Neuronal stem cell (in vitro differentiated cells): ENCODE data around the gene DGLUCY.

Experiments
- DNase-seq: peaks from one replicate; pipeline ENCODE4 v3.0.0-alpha.2; 2013; ENCODE audit warnings: low spot score
- H2AFZ ChIP-seq: one replicate; pipeline ENCODE4 v1.6.1; 2013; ENCODE audit warnings: mild to moderate bottlenecking, low read length, inconsistent platforms
- H2AK5ac ChIP-seq: 2 replicates; pipeline ENCODE4 v1.6.1; 2013; ENCODE audit warnings: low read depth, mild to moderate bottlenecking, inconsistent platforms, low read length, moderate library complexity, mixed read lengths
- H2BK120ac ChIP-seq: 2 replicates; pipeline ENCODE4 v1.6.1; 2013; ENCODE audit warnings: low read depth, mild to moderate bottlenecking, inconsistent platforms, low read length, moderate library complexity, mixed read lengths
- H2BK12ac ChIP-seq: one replicate; pipeline ENCODE4 v1.6.1; 2013; ENCODE audit warnings: low read length, inconsistent platforms
- H2BK15ac ChIP-seq: 2 replicates; pipeline ENCODE4 v1.6.1; 2013; ENCODE audit warnings: mild to moderate bottlenecking, low read length, inconsistent platforms, mixed read lengths
- H2BK5ac ChIP-seq: one replicate; pipeline ENCODE4 v1.6.1; 2013; ENCODE audit warnings: inconsistent platforms, mild to moderate bottlenecking, low read length, moderate library complexity
- H3K14ac ChIP-seq: one replicate; pipeline ENCODE4 v1.6.1; 2013; ENCODE audit warnings: low read length, inconsistent platforms
- H3K18ac ChIP-seq: 2 replicates; pipeline ENCODE4 v1.6.1; 2013; ENCODE audit warnings: low read length, inconsistent platforms
- H3K23ac ChIP-seq: 2 replicates; pipeline ENCODE4 v1.6.1; 2013; ENCODE audit warnings: low read depth, mild to moderate bottlenecking, mixed read lengths, low read length, inconsistent platforms; ENCODE audit not compliant: poor library complexity
- H3K27ac ChIP-seq: replicated peaks from 3 replicates; pipeline ENCODE4 v1.5.1; 2013; ENCODE audit warnings: low read length, inconsistent platforms
- H3K27me3 ChIP-seq, 3 experiments: 2 replicates each; pipeline ENCODE4 v1.6.1; 2013; ENCODE audit warnings: low read length in 3 of 3, mild to moderate bottlenecking in 2 of 3, inconsistent platforms in 1 of 3, low read depth in 1 of 3, mixed read lengths in 1 of 3, moderate library complexity in 1 of 3; ENCODE audit not compliant: control insufficient read depth in 3 of 3, insufficient read depth in 3 of 3
- H3K36me3 ChIP-seq, 2 donors: replicated peaks in 1 of 2; 2 replicates each; pipeline ENCODE4 v1.6.1; 2013; ENCODE audit warnings: low read length in 2 of 2; ENCODE audit not compliant: control insufficient read depth in 2 of 2, insufficient read depth in 2 of 2
- H3K4ac ChIP-seq: 2 replicates; pipeline ENCODE4 v1.6.1; 2013; ENCODE audit warnings: inconsistent platforms, mild to moderate bottlenecking, low read length, moderate library complexity
- H3K4me1 ChIP-seq, 2 donors: 1 replicate in 1 of 2; 2 replicates in 1 of 2; pipeline ENCODE4 v1.6.1; 2013; ENCODE audit warnings: low read length in 2 of 2, low read depth in 1 of 2; ENCODE audit not compliant: control insufficient read depth in 2 of 2, insufficient read depth in 1 of 2
- H3K4me2 ChIP-seq: one replicate; pipeline ENCODE4 v1.6.1; 2013; ENCODE audit warnings: mild to moderate bottlenecking, low read length, inconsistent platforms; ENCODE audit not compliant: insufficient read depth, poor library complexity, severe bottlenecking
- H3K4me3 ChIP-seq, 2 donors: 2 replicates each; pipeline ENCODE4 v1.5.1; 2013; ENCODE audit warnings: low read length in 2 of 2, mild to moderate bottlenecking in 2 of 2, inconsistent platforms in 1 of 2, moderate library complexity in 1 of 2
- H3K79me1 ChIP-seq: one replicate; pipeline ENCODE4 v1.6.1; 2013; ENCODE audit warnings: low read depth, mild to moderate bottlenecking, inconsistent platforms, low read length, moderate library complexity
- H3K9ac ChIP-seq: one replicate; pipeline ENCODE4 v1.6.1; 2013; ENCODE audit warnings: mild to moderate bottlenecking, low read depth, low read length, inconsistent platforms; ENCODE audit not compliant: poor library complexity
- H3K9me3 ChIP-seq, 2 donors: replicated peaks in 1 of 2; 2 replicates each; pipeline versions ENCODE3 to v1.6.1; 2013; ENCODE audit warnings: low read length in 2 of 2, mild to moderate bottlenecking in 2 of 2, inconsistent platforms in 1 of 2, low read depth in 1 of 2, mixed read lengths in 1 of 2, moderate library complexity in 1 of 2; ENCODE audit not compliant: control insufficient read depth in 2 of 2, insufficient read depth in 1 of 2
- H4K8ac ChIP-seq: one replicate; pipeline ENCODE4 v1.6.1; 2013; ENCODE audit warnings: low read depth, mild to moderate bottlenecking, inconsistent platforms, low read length, moderate library complexity
- H4K91ac ChIP-seq: one replicate; pipeline ENCODE4 v1.6.1; 2013; ENCODE audit warnings: low read length, low read depth, mild to moderate bottlenecking, inconsistent platforms; ENCODE audit not compliant: poor library complexity
- WGBS, 2 donors: extraction: QIAGEN DNeasy Blood & Tissue Kit; methylation state at CpG; one replicate each; pipeline ENCODE4 v1.1.7; 2013; ENCODE audit warnings: missing lambda C conversion rate in 2 of 2, mixed read lengths in 1 of 2; ENCODE audit not compliant: insufficient read length in 2 of 2, insufficient replicate concordance in 1 of 2; ENCODE audit errors: extremely low coverage in 2 of 2; 5-methylcytosine and 5-hydroxymethylcytosine counted together

Gene DGLUCY

DNA sequence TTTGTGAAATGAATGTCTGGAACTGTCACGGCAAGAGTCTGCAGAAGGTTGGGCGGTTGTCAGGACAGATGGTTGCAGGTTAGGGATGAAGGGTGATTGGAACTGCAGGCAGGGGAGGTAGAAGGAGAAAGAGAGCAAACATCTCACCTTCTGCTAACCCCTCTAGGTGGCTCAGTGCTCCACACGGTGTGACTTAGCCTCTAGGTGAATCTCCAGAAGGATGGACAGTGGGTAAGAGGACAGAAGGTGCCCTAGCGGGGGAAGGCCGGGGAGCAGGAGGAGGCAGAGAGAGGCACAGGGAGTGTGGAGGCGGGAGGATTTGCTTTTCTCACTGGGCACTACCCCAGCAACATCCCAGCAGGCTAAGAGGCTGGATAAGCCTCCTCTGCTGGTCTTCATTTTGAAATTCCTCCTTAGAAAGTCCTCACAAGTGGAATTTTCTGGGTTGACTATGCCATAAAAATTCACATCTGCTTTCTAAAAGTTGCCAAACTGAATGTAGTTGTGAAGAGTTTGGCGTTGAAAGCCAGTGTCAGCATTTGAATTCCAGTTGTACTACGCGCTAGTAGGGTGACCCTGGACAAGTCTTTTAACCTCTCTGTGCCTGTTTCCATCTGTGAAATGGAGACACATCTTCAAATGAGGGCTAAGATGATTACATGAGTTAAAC, 141.3 kb downstream of the DGLUCY start:
- Histone ChIP-seq H2BK12ac (no peak overlapping the region), H3K4me1 (peaks cover 17 to 26% of the 10 kb centered on the region in 2 donors)
- WGBS, 2 donors, result no CpG with 5 or more reads among the region's 9 CpGs

DNA sequence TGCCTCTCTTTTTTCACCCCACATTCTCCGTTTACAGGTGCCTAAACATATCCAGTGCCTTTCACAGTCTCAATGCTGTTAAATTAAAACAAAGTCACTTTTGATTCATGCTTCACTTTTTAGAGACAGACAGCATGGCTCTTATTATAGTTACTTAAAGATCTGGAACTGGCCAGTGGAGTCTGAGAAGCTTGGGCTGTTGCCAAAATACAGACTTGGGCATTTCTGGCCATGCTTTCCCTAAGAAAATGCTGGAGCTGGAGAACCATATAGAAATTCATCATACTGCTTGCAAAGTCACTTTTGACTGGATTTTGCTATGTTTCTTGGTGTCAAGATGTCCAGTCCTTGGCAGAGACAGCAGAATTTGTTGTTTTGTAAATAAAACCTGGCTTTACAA, 142.8 kb downstream of the DGLUCY start:
- no peak for DNase-seq
- Histone ChIP-seq H3K14ac (no peak overlapping the region), H2BK12ac (no peak overlapping the region), H3K4ac (no peak overlapping the region), H3K23ac (no peak overlapping the region), H3K18ac (no peak overlapping the region), H3K36me3 (no peaks in the 10 kb centered on the region), H2BK120ac (no peak overlapping the region), H2AFZ (peak overlapping the region; percentile 54), H4K91ac (no peak overlapping the region), H3K4me3 (no peak overlapping the region), H3K9ac (no peak overlapping the region), H4K8ac (no peak overlapping the region), H3K9me3 (peaks cover 0 to 4% of the 10 kb centered on the region in 2 donors), H2BK15ac (no peak overlapping the region), H3K79me1 (no peaks in the 10 kb centered on the region), H2AK5ac (no peak overlapping the region), H3K4me2 (no peak overlapping the region), H3K4me1 (peaks cover 16 to 20% of the 10 kb centered on the region in 2 donors), H3K27me3 (peaks cover 0 to 35% (median 10%) of the 10 kb centered on the region in 3 experiments), H3K27ac (no peak overlapping the region), H2BK5ac (no peak overlapping the region)
- no CpG with 5 or more reads among the region's 1 CpG for WGBS, 2 donors

More for the DNA sequence above, 141.3 kb downstream of the DGLUCY start:
- H2BK15ac ChIP-seq, result no peak overlapping the region
- H3K18ac ChIP-seq, result peak overlapping the region; percentile 35
- no peak overlapping the region for H2BK120ac ChIP-seq
- H4K91ac ChIP-seq, result no peak overlapping the region
- no peak overlapping the region for H3K23ac ChIP-seq
- no peaks in the 10 kb centered on the region for H3K9me3 ChIP-seq
- no peak overlapping the region for H3K9ac ChIP-seq
- H3K27ac ChIP-seq, result no peak overlapping the region
- H2AK5ac ChIP-seq, result peak overlapping the region; percentile 20
- H3K4me3 ChIP-seq, result no peak overlapping the region
- H4K8ac ChIP-seq, result no peak overlapping the region
- H3K14ac ChIP-seq, result no peak overlapping the region
- H3K36me3 ChIP-seq, result no peaks in the 10 kb centered on the region
- H3K79me1 ChIP-seq, result no peaks in the 10 kb centered on the region
- no peak overlapping the region for H3K4me2 ChIP-seq
- H2AFZ ChIP-seq, result no peak overlapping the region
- no peak overlapping the region for H3K4ac ChIP-seq
- no peak overlapping the region for H2BK5ac ChIP-seq
- peaks cover 0 to 38% (median 10%) of the 10 kb centered on the region in 3 experiments for H3K27me3 ChIP-seq
- no peak for DNase-seq

GRCh38 chr14:91257328-91258010, 143.6 kb downstream of the DGLUCY start:
- peak overlapping the region; percentile 34 for H2BK15ac ChIP-seq
- H2BK12ac ChIP-seq, result no peak overlapping the region
- H2BK5ac ChIP-seq, result no peak overlapping the region
- H3K27ac ChIP-seq, result no peak overlapping the region
- no peak for DNase-seq
- no peak overlapping the region for H3K4ac ChIP-seq
- H2AK5ac ChIP-seq, result no peak overlapping the region
- peaks cover 0 to 4% of the 10 kb centered on the region in 2 donors for H3K9me3 ChIP-seq
- H3K14ac ChIP-seq, result no peak overlapping the region
- H2BK120ac ChIP-seq, result no peak overlapping the region
- H3K4me2 ChIP-seq, result no peak overlapping the region
- H4K8ac ChIP-seq, result no peak overlapping the region
- no peak overlapping the region for H3K9ac ChIP-seq
- peaks cover 16 to 20% of the 10 kb centered on the region in 2 donors for H3K4me1 ChIP-seq
- no peak overlapping the region for H4K91ac ChIP-seq
- peak overlapping the region; percentile 54 for H2AFZ ChIP-seq
- peak overlapping the region; percentile 23 for H3K23ac ChIP-seq
- H3K79me1 ChIP-seq, result no peaks in the 10 kb centered on the region
- H3K18ac ChIP-seq, result peak overlapping the region; percentile 49
- no CpG with 5 or more reads among the region's 8 CpGs for WGBS, 2 donors
- H3K36me3 ChIP-seq, result no peaks in the 10 kb centered on the region
- H3K4me3 ChIP-seq, result no peak overlapping the region
- peaks cover 0 to 31% (median 10%) of the 10 kb centered on the region in 3 experiments for H3K27me3 ChIP-seq

GRCh38 chr14:91258011-91258618, 144.2 kb downstream of the DGLUCY start:
- Histone ChIP-seq H3K23ac (no peak overlapping the region), H4K91ac (no peak overlapping the region), H2AK5ac (no peak overlapping the region), H3K79me1 (no peaks in the 10 kb centered on the region), H2BK120ac (no peak overlapping the region), H2BK5ac (no peak overlapping the region), H3K4me1 (peaks cover 11 to 20% of the 10 kb centered on the region in 2 donors), H3K4me3 (no peak overlapping the region), H2BK12ac (no peak overlapping the region), H3K4me2 (no peak overlapping the region), H3K4ac (no peak overlapping the region), H2AFZ (peak overlapping the region; percentile 54), H3K9me3 (peaks cover 0 to 4% of the 10 kb centered on the region in 2 donors), H3K9ac (no peak overlapping the region), H3K36me3 (no peaks in the 10 kb centered on the region), H3K27ac (no peak overlapping the region), H3K14ac (no peak overlapping the region), H3K27me3 (peaks cover 0 to 30% (median 6%) of the 10 kb centered on the region in 3 experiments), H2BK15ac (no peak overlapping the region), H3K18ac (no peak overlapping the region), H4K8ac (no peak overlapping the region)
- WGBS, 2 donors, result no CpG with 5 or more reads among the region's 16 CpGs
- no peak for DNase-seq
